ENCODE results near the gene JPH3. TPM values are rescaled to one million over a fixed set of nuclear protein-coding genes. Genes with fewer than 3 reads are reported as not detected.

JPH3 gene
- polyA plus RNA-seq, 1 donor (not counting 4 experiments of a cell fraction or from before 2014, with no cell fraction given) = not detected

DNA sequence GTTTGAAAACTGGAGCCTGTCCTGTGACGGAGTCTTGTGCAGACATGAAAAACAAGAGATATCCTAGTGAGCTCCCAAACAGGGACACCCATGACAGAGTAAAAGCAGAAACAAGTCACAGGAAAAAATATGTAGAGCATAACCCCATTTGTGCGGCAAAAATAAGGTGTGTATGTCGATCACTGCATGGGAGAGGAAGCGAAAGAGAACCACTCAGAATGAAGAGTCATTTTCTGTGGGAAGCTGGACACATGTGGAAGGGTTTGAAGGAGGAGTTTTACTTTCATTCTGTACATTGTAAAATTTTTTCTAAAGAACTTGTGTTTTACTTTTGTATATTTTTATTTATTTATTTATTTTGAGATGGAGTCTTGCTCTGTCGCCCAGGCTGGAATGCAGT, 72.1 kb downstream of the JPH3 start:
- H3K36me3 ChIP-seq (ENCODE audit: control insufficient read depth in 2 of 2, extremely low read depth in 1 of 2, insufficient read depth in 2 of 2, low read length in 2 of 2) = no peaks in the 10 kb centered on the region
- no peaks in the 10 kb centered on the region for H3K4me1 ChIP-seq (ENCODE audit: control insufficient read depth, extremely low read depth, insufficient read depth, low read length)
- H3K79me2 ChIP-seq (ENCODE audit: control insufficient read depth, insufficient read depth, low read length) = no peaks in the 10 kb centered on the region
- no peak overlapping the region for H3K27ac ChIP-seq (ENCODE audit: control insufficient read depth, insufficient read depth, low read length)
- no peak overlapping the region for H3K9ac ChIP-seq (ENCODE audit: control insufficient read depth, extremely low read depth, insufficient read depth, low read length)
- no peak overlapping the region for H2AFZ ChIP-seq (ENCODE audit: control insufficient read depth, low read length)
- FAIRE-seq (no peak), DNase-seq (ENCODE audit: low read depth, low spot score) (no peak)
- dilution Hi-C loops (cut with MboI; ENCODE audit: extremely low pct_ligation_motif_present, low sequenced_read_pairs) = no loop called here
- H3K4me3 ChIP-seq (ENCODE audit: control insufficient read depth in 2 of 3, extremely low read depth in 1 of 3, insufficient read depth in 2 of 3, low read depth in 1 of 3, low read length in 3 of 3) = no peak overlapping the region
- no peaks in the 10 kb centered on the region for H3K9me1 ChIP-seq (ENCODE audit: control insufficient read depth, extremely low read depth, insufficient read depth, low read length)
- H3K9me3 ChIP-seq (ENCODE audit: control insufficient read depth, low read depth, low read length) = no peaks in the 10 kb centered on the region
- TF ChIP-seq CTCF (optimal IDR thresholded peaks at IDR 0.05 in 1 of 3, IDR thresholded peaks at IDR 0.05 in 1 of 3, conservative IDR thresholded peaks at IDR 0.05 in 1 of 3; ENCODE audit: extremely low read depth in 1 of 3, insufficient read depth in 2 of 3, low read length in 3 of 3) = no peak
- TF ChIP-seq EZH2 (IDR thresholded peaks at IDR 0.05; ENCODE audit: low read length) = no peak
- H4K20me1 ChIP-seq (ENCODE audit: control insufficient read depth, extremely low read depth, insufficient read depth, low read length) = no peaks in the 10 kb centered on the region
- H3K27me3 ChIP-seq (ENCODE audit: control insufficient read depth, extremely low read depth, insufficient read depth, low read length) = peaks cover 17% of the 10 kb centered on the region
- no peak overlapping the region for H3K4me2 ChIP-seq (ENCODE audit: control insufficient read depth, extremely low read depth, insufficient read depth, low read depth, low read length)

DNA sequence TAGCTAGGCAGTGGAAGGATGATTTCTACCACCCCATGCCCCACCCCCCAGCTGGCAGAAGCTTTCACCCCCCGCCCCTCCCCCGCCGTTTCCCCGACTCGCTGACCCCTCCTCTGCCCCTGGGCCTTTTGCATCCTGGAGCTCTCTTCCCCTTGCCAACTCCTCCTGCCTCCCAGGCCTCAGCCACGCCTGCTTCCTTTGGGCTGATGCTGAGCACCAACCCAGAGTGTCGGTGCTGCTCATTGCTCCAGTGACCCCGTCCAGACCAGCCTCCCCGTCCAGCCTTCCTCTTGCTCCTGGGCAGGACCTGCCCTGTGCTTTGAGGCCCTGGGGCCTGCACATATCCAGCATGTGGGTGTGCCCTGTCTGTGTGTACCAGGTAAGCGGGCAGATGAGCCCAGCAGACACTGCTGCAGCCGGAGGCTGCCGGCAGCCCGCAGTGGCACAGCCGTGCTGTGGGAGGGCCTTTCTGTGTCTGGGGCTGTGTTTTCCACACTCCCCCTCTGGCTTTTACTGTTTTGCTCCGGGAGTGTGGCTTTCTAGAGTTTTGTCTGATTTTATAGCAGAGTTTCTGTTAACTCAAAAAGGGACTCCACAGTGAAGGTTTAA, 72.9 kb downstream of the JPH3 start:
- FAIRE-seq (no peak), DNase-seq (ENCODE audit: low read depth, low spot score) (no peak)
- Histone ChIP-seq H4K20me1 (ENCODE audit: control insufficient read depth, extremely low read depth, insufficient read depth, low read length) (no peaks in the 10 kb centered on the region), H3K9me3 (ENCODE audit: control insufficient read depth, low read depth, low read length) (no peaks in the 10 kb centered on the region), H3K27ac (ENCODE audit: control insufficient read depth, insufficient read depth, low read length) (no peak overlapping the region), H3K27me3 (ENCODE audit: control insufficient read depth, extremely low read depth, insufficient read depth, low read length) (peaks cover 20% of the 10 kb centered on the region), H3K9me1 (ENCODE audit: control insufficient read depth, extremely low read depth, insufficient read depth, low read length) (no peaks in the 10 kb centered on the region), H3K4me3 (ENCODE audit: control insufficient read depth in 2 of 3, extremely low read depth in 1 of 3, insufficient read depth in 2 of 3, low read depth in 1 of 3, low read length in 3 of 3) (no peak overlapping the region), H3K9ac (ENCODE audit: control insufficient read depth, extremely low read depth, insufficient read depth, low read length) (no peak overlapping the region), H2AFZ (ENCODE audit: control insufficient read depth, low read length) (no peak overlapping the region), H3K79me2 (ENCODE audit: control insufficient read depth, insufficient read depth, low read length) (no peaks in the 10 kb centered on the region), H3K4me1 (ENCODE audit: control insufficient read depth, extremely low read depth, insufficient read depth, low read length) (no peaks in the 10 kb centered on the region), H3K36me3 (ENCODE audit: control insufficient read depth in 2 of 2, extremely low read depth in 1 of 2, insufficient read depth in 2 of 2, low read length in 2 of 2) (no peaks in the 10 kb centered on the region), H3K4me2 (ENCODE audit: control insufficient read depth, extremely low read depth, insufficient read depth, low read depth, low read length) (no peak overlapping the region)
- TF ChIP-seq EZH2 (IDR thresholded peaks at IDR 0.05; ENCODE audit: low read length) (no peak), CTCF (optimal IDR thresholded peaks at IDR 0.05 in 1 of 3, IDR thresholded peaks at IDR 0.05 in 1 of 3, conservative IDR thresholded peaks at IDR 0.05 in 1 of 3; ENCODE audit: extremely low read depth in 1 of 3, insufficient read depth in 2 of 3, low read length in 3 of 3) (no peak)
- dilution Hi-C loops (cut with MboI; ENCODE audit: extremely low pct_ligation_motif_present, low sequenced_read_pairs) = no loop called here
